Measurements from ENCODE around the gene MGLL.

MGLL gene

DNA sequence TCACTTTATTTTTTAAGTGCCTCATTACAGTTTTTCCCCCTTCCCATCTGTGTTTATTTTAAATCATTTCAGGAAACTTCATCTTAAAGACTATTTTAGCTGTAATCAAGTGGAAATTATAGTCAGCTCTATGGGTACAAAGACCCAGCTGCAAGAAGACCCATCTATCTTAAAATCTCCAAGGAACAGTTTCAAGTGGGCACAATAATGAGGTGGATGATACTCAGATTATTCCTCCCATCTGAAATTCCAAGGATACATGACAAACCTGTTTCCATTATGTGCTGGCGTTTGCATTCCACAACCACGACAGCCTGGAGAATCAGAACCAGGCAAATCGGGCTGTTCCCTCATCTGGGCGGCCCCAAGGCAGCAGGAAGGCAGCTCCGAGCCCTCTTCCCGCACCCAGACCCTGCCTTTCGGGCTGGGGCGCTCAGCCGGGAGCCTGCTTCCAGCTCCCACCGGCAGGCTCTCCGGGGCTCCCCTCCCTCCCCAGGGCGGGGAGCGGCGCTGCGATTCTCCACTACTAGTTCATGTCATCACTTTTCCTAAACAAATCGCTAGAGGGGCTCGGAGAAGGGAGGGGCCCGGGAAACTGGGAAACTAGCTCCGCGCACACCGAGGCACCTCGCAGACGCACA lies at the start of gene MGLL:
MGLL (minus strand) TSS at position 475 of the 641 bp plus-strand sequence; CDS start at position 278, 197 bp downstream.
- no peak for DNase-seq

DNA sequence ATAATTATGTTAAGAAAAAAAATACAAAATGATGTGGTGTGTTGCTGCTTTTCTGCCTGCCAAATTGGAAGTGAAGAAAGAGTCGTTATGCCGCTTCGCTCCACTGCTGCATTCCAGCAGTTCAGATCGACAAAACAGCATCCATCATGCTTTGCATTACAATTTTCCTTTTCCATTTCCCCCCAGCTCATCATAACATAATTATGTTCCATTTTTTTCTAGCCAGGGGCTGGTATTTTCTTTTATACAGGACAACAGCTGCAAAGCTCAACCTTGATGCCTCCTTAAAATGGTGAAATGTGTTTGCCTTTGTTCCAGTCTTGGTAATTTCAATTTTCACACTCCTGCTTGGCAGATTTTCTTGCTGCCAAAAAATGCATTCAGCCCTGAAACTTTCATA lies 47.8 kb upstream of the MGLL start:
- DNase-seq = no peak

- DNase-seq = no peak
Measured at GRCh38 chr3:127867986-127868385, 45.7 kb upstream of the MGLL start.

DNA sequence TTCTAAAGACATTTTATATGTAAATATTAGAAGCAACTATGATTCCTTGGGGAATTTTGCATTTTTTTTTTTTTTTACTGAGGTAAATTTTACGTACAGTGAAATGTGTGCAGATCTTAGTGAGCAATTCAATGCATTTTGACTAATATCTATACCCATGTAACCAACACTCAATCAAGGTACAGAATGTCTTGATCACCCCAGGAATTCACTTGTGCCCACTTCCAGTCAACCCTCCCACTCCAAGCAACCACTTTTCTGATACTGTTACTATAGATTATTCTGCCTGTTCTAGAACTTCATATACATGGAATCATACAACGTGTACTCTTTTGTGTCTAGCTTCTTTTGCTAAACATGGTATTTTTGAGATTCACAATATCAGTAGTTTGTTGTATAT lies 45.1 kb upstream of the MGLL start:
- DNase-seq = no peak

- DNase-seq = no peak
Measured at GRCh38 chr3:127865941-127866340, 43.6 kb upstream of the MGLL start.

- no peak for DNase-seq
Measured at GRCh38 chr3:127860211-127860696, 37.9 kb upstream of the MGLL start.

GRCh38 chr3:127859730-127860129 lies 37.4 kb upstream of the MGLL start:
- DNase-seq = no peak

DNA sequence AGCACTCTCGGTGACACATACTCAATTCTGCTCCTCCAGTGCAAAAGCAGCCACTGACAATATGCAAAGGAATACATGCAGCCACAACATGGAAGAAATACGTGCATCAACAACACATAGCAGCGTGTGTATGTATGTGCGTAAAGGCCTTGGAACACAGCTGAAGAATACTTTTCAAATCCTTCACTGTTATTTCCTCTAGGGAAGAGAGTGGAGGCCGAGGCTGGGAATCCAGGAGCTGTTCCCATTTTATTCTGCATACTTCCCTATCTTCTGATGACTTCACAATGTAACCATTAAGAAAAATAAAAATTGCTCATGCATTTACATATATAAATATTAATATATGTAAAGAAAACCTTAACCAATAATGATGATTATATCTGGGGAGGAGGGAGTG lies 36.6 kb upstream of the MGLL start:
- no peak for DNase-seq

- no peak for DNase-seq
Measured at GRCh38 chr3:127858521-127858920, 36.2 kb upstream of the MGLL start.

GRCh38 chr3:127857333-127857732 lies 35.0 kb upstream of the MGLL start:
- DNase-seq = no peak

- DNase-seq = no peak
Measured at GRCh38 chr3:127856801-127857200, 34.5 kb upstream of the MGLL start.

GRCh38 chr3:127855246-127855645 lies 32.9 kb upstream of the MGLL start:
- no peak for DNase-seq

GRCh38 chr3:127853681-127854080 lies 31.4 kb upstream of the MGLL start:
- no peak for DNase-seq

GRCh38 chr3:127851899-127852298 lies 29.6 kb upstream of the MGLL start:
- no peak for DNase-seq

- no peak for DNase-seq
Measured at GRCh38 chr3:127849368-127849767, 27.1 kb upstream of the MGLL start.

DNA sequence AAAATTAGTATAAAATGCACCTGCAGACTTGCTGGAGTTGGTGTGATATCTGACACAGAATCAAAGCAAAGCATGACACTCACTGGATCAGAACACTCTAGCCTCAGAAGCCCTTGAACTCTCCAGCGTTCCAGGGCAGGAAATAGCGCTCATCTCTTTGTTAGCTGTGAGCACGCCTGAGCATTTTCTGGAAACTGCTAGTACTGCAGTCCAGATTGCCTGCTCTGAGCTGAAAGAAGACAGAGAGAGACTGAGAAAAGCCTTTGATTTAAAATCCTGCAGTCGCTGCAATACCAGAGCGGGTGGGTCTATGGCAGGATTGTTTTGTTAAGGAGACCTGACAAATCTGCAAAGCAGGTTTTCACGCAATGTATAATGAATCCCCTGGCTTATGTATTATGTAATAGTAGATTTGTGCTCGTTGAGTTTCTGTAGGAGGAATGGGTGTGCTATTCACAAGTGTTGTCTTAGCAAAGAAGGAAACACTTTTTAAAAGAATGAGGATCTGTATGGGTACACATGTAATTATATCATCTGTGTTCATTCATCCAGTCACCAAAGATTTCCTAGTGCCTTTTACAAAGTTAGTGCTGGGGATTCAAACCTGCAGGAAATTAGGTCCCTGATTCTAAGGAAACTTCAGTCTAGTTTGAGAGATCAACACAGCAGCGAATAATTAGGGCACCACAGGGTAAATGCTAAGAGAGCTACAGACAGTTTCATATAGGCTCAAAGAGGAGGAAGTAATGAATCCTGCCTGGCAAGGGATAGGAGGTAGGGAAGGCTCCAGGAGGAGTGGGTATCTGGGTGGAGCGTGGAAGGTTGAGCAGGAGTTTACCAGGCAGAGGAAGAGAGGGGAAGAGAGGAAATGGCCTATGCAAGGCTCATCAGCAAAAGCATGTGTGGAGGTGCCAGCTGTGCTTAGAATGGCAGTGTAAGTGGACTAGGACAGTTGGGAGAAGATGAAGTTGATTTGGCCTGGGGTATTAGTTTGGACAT lies 26.1 kb upstream of the MGLL start:
- DNase-seq = no peak

- DNase-seq = no peak
Measured at GRCh38 chr3:127847236-127847720, 25.0 kb upstream of the MGLL start.

- no peak for DNase-seq
Measured at GRCh38 chr3:127846576-127846975, 24.3 kb upstream of the MGLL start.

GRCh38 chr3:127844326-127844942 lies 22.1 kb upstream of the MGLL start:
- no peak for DNase-seq

DNA sequence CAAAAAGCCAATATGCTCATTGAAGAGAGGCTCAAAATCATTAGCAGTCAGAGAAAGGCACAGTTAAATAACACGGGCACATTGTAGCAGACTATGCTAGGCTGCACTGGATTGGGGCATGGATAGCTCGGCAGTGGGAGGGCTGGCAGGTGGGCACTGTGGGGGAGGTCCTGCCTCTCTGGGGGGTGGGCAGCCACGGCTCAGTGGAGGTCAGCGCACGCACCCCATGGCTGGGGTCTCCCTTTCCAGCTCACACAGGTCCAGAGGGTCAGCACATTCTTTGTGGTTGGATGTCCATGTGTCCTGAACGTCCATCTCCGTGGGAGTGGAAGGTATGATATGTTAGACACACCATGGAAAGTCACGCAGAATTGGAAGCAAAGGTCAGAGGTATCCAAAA lies 18.4 kb upstream of the MGLL start:
- DNase-seq = no peak

GRCh38 chr3:127839099-127839498 lies 16.8 kb upstream of the MGLL start:
- no peak for DNase-seq

DNA sequence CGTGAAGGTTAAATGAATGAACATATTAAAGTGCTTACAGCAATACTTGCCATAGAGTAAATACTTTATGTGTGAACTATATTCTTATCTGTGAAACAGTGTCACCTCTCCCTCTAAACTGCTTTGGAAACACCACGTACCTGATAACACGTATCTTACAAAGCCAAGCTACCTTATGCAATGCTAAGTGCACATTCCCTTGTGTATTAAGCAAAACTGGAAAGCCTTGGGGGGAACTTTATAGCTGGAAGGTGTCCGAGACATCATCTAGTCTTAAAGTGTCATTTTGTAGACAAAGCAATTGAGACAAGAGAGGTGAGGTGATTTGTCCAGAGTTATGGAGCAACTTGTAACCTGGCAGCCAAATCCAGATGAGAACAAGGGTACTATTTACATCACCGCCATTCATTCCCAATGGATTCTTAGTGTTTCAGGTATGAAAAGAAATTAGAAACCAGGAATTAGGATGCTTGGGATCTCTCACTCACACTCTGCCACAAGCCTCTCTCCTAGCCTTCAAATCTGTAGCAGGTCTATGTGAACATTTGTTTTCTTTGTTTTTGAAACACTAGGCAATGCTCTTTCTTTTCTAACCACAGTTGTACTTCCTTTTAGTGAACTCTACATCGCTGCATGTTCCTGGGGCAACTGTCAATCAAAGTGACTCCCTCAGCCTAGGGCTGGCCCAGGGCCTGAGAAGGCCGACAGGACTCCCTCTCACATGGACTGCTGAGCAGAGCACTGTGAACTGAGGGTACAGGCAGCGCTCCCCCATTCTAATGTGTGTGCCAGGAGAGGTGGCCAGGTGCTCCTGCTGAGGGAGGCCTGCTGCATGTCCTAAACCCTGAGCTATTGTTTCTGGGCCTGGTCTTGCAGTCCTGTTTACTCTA lies 13.9 kb upstream of the MGLL start:
- no peak for DNase-seq

Data from CD4-positive, alpha-beta T cell treated with Interleukin-17A for 1 hour (primary cell).